Measurements from ENCODE around the gene ATRNL1.
"Not testable (repeated sequence)": the region's sequence is repeated elsewhere in the genome, so short reads cannot be mapped to it uniquely, and the experiment has no call there.

The ATRNL1 gene

GRCh38 chr10:115744089-115744488 is 650.9 kb downstream of the ATRNL1 start:
- TF ChIP-seq CTCF (IDR thresholded peaks at IDR 0.05; ENCODE audit: low read depth, low read length) (no peak), EZH2phosphoT487 (IDR thresholded peaks at IDR 0.05; ENCODE audit: low read depth) (no peak)
- Histone ChIP-seq H3K9ac (ENCODE audit: low read length) (no peak overlapping the region), H3K4me2 (ENCODE audit: low read length) (no peak overlapping the region)

GRCh38 chr10:115745943-115746342 is 652.8 kb downstream of the ATRNL1 start:
- TF ChIP-seq CTCF (IDR thresholded peaks at IDR 0.05; ENCODE audit: low read depth, low read length) = no peak
- TF ChIP-seq EZH2phosphoT487 (IDR thresholded peaks at IDR 0.05; ENCODE audit: low read depth) = no peak
- Histone ChIP-seq H3K4me1 (ENCODE audit: low read length) (no peaks in the 10 kb centered on the region), H3K4me3 (ENCODE audit: low read length) (no peak overlapping the region), H2AFZ (ENCODE audit: low read depth, low read length) (no peak overlapping the region), H3K27ac (ENCODE audit: low read length) (no peak overlapping the region), H3K9ac (ENCODE audit: low read length) (no peak overlapping the region), H4K20me1 (ENCODE audit: insufficient read depth, low read length) (no peaks in the 10 kb centered on the region), H3K4me2 (ENCODE audit: low read length) (no peak overlapping the region), H3K27me3 (ENCODE audit: low read depth, low read length) (no peaks in the 10 kb centered on the region), H3K79me2 (ENCODE audit: low read length) (no peaks in the 10 kb centered on the region), H3K9me3 (ENCODE audit: insufficient read depth, low read length) (no peaks in the 10 kb centered on the region), H3K36me3 (replicated peaks; ENCODE audit: low read depth, low read length) (no peaks in the 10 kb centered on the region)

More at GRCh38 chr10:115744089-115744488, 650.9 kb downstream of the ATRNL1 start:
- Histone ChIP-seq H4K20me1 (ENCODE audit: insufficient read depth, low read length) (no peaks in the 10 kb centered on the region), H2AFZ (ENCODE audit: low read depth, low read length) (no peak overlapping the region), H3K27me3 (ENCODE audit: low read depth, low read length) (no peaks in the 10 kb centered on the region), H3K79me2 (ENCODE audit: low read length) (no peaks in the 10 kb centered on the region), H3K4me1 (ENCODE audit: low read length) (no peaks in the 10 kb centered on the region), H3K27ac (ENCODE audit: low read length) (no peak overlapping the region), H3K4me3 (ENCODE audit: low read length) (no peak overlapping the region), H3K36me3 (replicated peaks; ENCODE audit: low read depth, low read length) (no peaks in the 10 kb centered on the region), H3K9me3 (ENCODE audit: insufficient read depth, low read length) (no peaks in the 10 kb centered on the region)

- no peaks in the 10 kb centered on the region for H4K20me1 ChIP-seq (ENCODE audit: insufficient read depth, low read length)
- H3K9ac ChIP-seq (ENCODE audit: low read length) = no peak overlapping the region
- H3K27ac ChIP-seq (ENCODE audit: low read length) = no peak overlapping the region
- no peaks in the 10 kb centered on the region for H3K9me3 ChIP-seq (ENCODE audit: insufficient read depth, low read length)
- no peak overlapping the region for H3K4me2 ChIP-seq (ENCODE audit: low read length)
- H3K27me3 ChIP-seq (ENCODE audit: low read depth, low read length) = no peaks in the 10 kb centered on the region
- H3K4me3 ChIP-seq (ENCODE audit: low read length) = no peak overlapping the region
- H3K4me1 ChIP-seq (ENCODE audit: low read length) = no peaks in the 10 kb centered on the region
- H3K79me2 ChIP-seq (ENCODE audit: low read length) = no peaks in the 10 kb centered on the region
- no peaks in the 10 kb centered on the region for H3K36me3 ChIP-seq (replicated peaks; ENCODE audit: low read depth, low read length)
- no peak overlapping the region for H2AFZ ChIP-seq (ENCODE audit: low read depth, low read length)
- TF ChIP-seq EZH2phosphoT487 (IDR thresholded peaks at IDR 0.05; ENCODE audit: low read depth) (no peak), CTCF (IDR thresholded peaks at IDR 0.05; ENCODE audit: low read depth, low read length) (no peak)
Observed at GRCh38 chr10:115747811-115748210, 654.6 kb downstream of the ATRNL1 start.

GRCh38 chr10:115758488-115758887 is 665.3 kb downstream of the ATRNL1 start:
- not testable (repeated sequence) for H4K20me1 ChIP-seq (ENCODE audit: insufficient read depth, low read length); H3K4me2 ChIP-seq (ENCODE audit: low read length); H3K27me3 ChIP-seq (ENCODE audit: low read depth, low read length); H3K4me1 ChIP-seq (ENCODE audit: low read length); H3K9me3 ChIP-seq (ENCODE audit: insufficient read depth, low read length); H2AFZ ChIP-seq (ENCODE audit: low read depth, low read length); H3K36me3 ChIP-seq (replicated peaks; ENCODE audit: low read depth, low read length); H3K9ac ChIP-seq (ENCODE audit: low read length); H3K4me3 ChIP-seq (ENCODE audit: low read length); H3K79me2 ChIP-seq (ENCODE audit: low read length); H3K27ac ChIP-seq (ENCODE audit: low read length)

- no peak overlapping the region for H2AFZ ChIP-seq (ENCODE audit: low read depth, low read length)
- no peak for TF ChIP-seq CTCF (IDR thresholded peaks at IDR 0.05; ENCODE audit: low read depth, low read length)
- no peak for TF ChIP-seq EZH2phosphoT487 (IDR thresholded peaks at IDR 0.05; ENCODE audit: low read depth)
- H3K4me2 ChIP-seq (ENCODE audit: low read length) = no peak overlapping the region
Observed at GRCh38 chr10:115760131-115760530, 667.0 kb downstream of the ATRNL1 start.

More at GRCh38 chr10:115760131-115760530, 667.0 kb downstream of the ATRNL1 start:
- Histone ChIP-seq H3K4me3 (ENCODE audit: low read length) (no peak overlapping the region), H3K79me2 (ENCODE audit: low read length) (no peaks in the 10 kb centered on the region), H3K9ac (ENCODE audit: low read length) (no peak overlapping the region), H3K36me3 (replicated peaks; ENCODE audit: low read depth, low read length) (no peaks in the 10 kb centered on the region), H3K9me3 (ENCODE audit: insufficient read depth, low read length) (no peaks in the 10 kb centered on the region), H3K4me1 (ENCODE audit: low read length) (no peaks in the 10 kb centered on the region), H3K27me3 (ENCODE audit: low read depth, low read length) (no peaks in the 10 kb centered on the region), H4K20me1 (ENCODE audit: insufficient read depth, low read length) (no peaks in the 10 kb centered on the region), H3K27ac (ENCODE audit: low read length) (no peak overlapping the region)
